ENCODE data around the gene SPRED3.

DNA sequence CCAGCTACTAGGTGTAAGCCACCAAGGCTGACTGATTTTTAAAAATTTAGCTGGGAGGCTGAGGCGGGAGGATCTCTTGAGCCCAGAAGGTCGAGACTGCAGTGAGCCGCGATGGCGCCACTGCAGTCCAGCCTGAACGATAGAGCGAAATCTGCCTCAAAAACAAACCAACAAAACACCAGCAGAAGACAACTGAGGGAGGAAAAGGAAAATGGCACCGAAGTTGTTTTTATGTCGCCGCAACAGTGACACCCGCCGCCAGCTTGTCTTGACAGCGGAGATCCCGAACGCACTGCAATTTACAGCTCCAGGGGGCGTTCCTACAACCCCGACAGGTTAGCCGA is 14.1 kb downstream of the SPRED3 start:
- TF ChIP-seq POLR2A (IDR thresholded peaks at IDR 0.05) = no peak
- TF ChIP-seq POLR2AphosphoS5 (IDR thresholded peaks at IDR 0.05) = no peak
- TF ChIP-seq, protein P1, sequence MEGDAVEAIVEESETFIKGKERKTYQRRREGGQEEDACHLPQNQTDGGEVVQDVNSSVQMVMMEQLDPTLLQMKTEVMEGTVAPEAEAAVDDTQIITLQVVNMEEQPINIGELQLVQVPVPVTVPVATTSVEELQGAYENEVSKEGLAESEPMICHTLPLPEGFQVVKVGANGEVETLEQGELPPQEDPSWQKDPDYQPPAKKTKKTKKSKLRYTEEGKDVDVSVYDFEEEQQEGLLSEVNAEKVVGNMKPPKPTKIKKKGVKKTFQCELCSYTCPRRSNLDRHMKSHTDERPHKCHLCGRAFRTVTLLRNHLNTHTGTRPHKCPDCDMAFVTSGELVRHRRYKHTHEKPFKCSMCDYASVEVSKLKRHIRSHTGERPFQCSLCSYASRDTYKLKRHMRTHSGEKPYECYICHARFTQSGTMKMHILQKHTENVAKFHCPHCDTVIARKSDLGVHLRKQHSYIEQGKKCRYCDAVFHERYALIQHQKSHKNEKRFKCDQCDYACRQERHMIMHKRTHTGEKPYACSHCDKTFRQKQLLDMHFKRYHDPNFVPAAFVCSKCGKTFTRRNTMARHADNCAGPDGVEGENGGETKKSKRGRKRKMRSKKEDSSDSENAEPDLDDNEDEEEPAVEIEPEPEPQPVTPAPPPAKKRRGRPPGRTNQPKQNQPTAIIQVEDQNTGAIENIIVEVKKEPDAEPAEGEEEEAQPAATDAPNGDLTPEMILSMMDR (IDR thresholded peaks at IDR 0.05) = no peak

Measured in gastroesophageal sphincter (tissue), 3 donors.